Measurements from ENCODE around the gene PTCRA.
"Not testable (repeated sequence)": the region's sequence is repeated elsewhere in the genome, so short reads cannot be mapped to it uniquely, and the experiment has no call there.

The PTCRA gene

DNA sequence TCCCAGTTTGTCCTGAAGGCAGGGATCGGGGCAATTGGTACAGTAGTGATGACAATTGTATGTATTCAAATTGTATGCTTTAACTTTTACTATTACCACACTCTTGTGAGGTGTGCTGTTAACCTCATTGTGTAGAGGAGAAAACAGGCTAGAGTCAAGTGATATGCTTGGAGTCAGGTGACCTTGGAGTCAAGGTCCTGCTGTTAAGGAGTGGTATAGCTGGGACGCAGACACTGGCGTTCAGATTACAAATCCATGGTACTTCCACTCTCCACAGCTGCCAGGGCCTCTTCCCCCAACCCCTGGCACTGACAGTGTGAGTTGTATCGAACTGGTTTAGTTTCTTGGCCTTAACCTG is 23.9 kb downstream of the PTCRA start:
- TF ChIP-seq Cebpa-rat (IDR thresholded peaks at IDR 0.05) = no peak
- Histone ChIP-seq H3K4me1 (peaks cover 52% of the 10 kb centered on the region), H3K4me2 (no peak overlapping the region), H3K4me3 (no peak overlapping the region), H3K36me3 (peaks cover 100% of the 10 kb centered on the region), H3K27ac (0 out of 2 replicates have a peak overlapping the region, but pooled peaks have one; percentile 65), H3K9me3 (no peaks in the 10 kb centered on the region), H3K27me3 (no peaks in the 10 kb centered on the region), H3K9ac (no peak overlapping the region), H4K20me1 (peaks cover 66% of the 10 kb centered on the region)

GRCh38 chr6:42940493-42941045 is 24.7 kb downstream of the PTCRA start:
- peaks cover 45% of the 10 kb centered on the region for H3K4me1 ChIP-seq
- H3K9ac ChIP-seq = no peak overlapping the region
- no peaks in the 10 kb centered on the region for H3K9me3 ChIP-seq

GRCh38 chr6:42941356-42941755 is 25.5 kb downstream of the PTCRA start:
- Histone ChIP-seq H3K36me3 (peaks cover 98% of the 10 kb centered on the region), H4K20me1 (peaks cover 50% of the 10 kb centered on the region), H3K4me1 (peaks cover 37% of the 10 kb centered on the region)
- not testable (repeated sequence) for H3K9me3 ChIP-seq, H3K4me2 ChIP-seq, H3K27ac ChIP-seq, H3K9ac ChIP-seq, H3K4me3 ChIP-seq, H3K27me3 ChIP-seq

More at GRCh38 chr6:42940493-42941045, 24.7 kb downstream of the PTCRA start:
- Histone ChIP-seq H3K4me2 (no peak overlapping the region), H3K4me3 (no peak overlapping the region), H4K20me1 (peaks cover 58% of the 10 kb centered on the region), H3K36me3 (peaks cover 99% of the 10 kb centered on the region), H3K27me3 (no peaks in the 10 kb centered on the region), H3K27ac (no peak overlapping the region)
- no peak for TF ChIP-seq Cebpa-rat (IDR thresholded peaks at IDR 0.05)

GRCh38 chr6:42942444-42942843 is 26.6 kb downstream of the PTCRA start:
- H3K36me3 ChIP-seq = peaks cover 93% of the 10 kb centered on the region
- H4K20me1 ChIP-seq = peaks cover 40% of the 10 kb centered on the region
- H3K27ac ChIP-seq = no peak overlapping the region
- H3K4me2 ChIP-seq = no peak overlapping the region
- H3K4me3 ChIP-seq = no peak overlapping the region
- no peak overlapping the region for H3K9ac ChIP-seq
- H3K27me3 ChIP-seq = no peaks in the 10 kb centered on the region
- peaks cover 34% of the 10 kb centered on the region for H3K4me1 ChIP-seq
- no peak for TF ChIP-seq Cebpa-rat (IDR thresholded peaks at IDR 0.05)
- H3K9me3 ChIP-seq = no peaks in the 10 kb centered on the region

- no peak overlapping the region for H3K27ac ChIP-seq
These were observed 32.1 kb downstream of the PTCRA start for GRCh38 chr6:42947950-42948349.

GRCh38 chr6:42952389-42952788 is 36.5 kb downstream of the PTCRA start:
- Histone ChIP-seq H3K4me2 (no peak overlapping the region), H3K27ac (no peak overlapping the region), H3K36me3 (peaks cover 17% of the 10 kb centered on the region; the same call in 1 of the 2 replicates), H3K4me1 (peaks cover 1% of the 10 kb centered on the region; the same call in 1 of the 2 replicates), H3K4me3 (no peak overlapping the region), H3K9me3 (no peaks in the 10 kb centered on the region), H4K20me1 (no peaks in the 10 kb centered on the region), H3K27me3 (no peaks in the 10 kb centered on the region), H3K9ac (no peak overlapping the region)
- TF ChIP-seq Cebpa-rat (IDR thresholded peaks at IDR 0.05) = no peak

More at GRCh38 chr6:42947950-42948349, 32.1 kb downstream of the PTCRA start:
- Histone ChIP-seq H3K4me2 (no peak overlapping the region), H3K27me3 (no peaks in the 10 kb centered on the region), H3K4me1 (peaks cover 10% of the 10 kb centered on the region; the same call in 1 of the 2 replicates), H4K20me1 (0 out of 2 replicates have a peak, but pooled peaks cover 2% of the 10 kb centered on the region), H3K9me3 (no peaks in the 10 kb centered on the region), H3K9ac (no peak overlapping the region), H3K36me3 (peaks cover 55% of the 10 kb centered on the region), H3K4me3 (no peak overlapping the region)
- no peak for TF ChIP-seq Cebpa-rat (IDR thresholded peaks at IDR 0.05)

DNA sequence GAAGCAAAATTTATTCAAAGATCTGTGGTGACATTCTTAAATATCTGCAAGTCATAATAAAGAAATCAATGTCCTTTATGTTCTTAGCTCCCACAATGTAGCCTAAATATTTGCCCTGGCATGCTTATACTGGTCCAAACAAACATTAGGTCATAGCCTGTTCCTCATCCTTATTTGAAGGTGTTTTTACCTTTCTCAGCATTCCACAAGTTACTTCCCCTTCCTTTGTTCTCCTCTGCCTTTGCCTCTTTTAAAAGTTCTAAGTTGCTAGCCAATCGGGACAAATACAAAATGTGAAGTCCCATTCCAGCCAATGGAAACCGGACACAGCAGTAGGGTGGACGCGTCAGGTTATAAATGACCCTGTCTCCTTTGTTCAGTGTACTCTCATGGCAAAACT is 38.6 kb downstream of the PTCRA start:
- not testable (repeated sequence) for H3K9me3 ChIP-seq, H3K9ac ChIP-seq, H3K36me3 ChIP-seq, H3K4me1 ChIP-seq, H3K4me3 ChIP-seq, H3K4me2 ChIP-seq, H3K27ac ChIP-seq, H4K20me1 ChIP-seq, H3K27me3 ChIP-seq

DNA sequence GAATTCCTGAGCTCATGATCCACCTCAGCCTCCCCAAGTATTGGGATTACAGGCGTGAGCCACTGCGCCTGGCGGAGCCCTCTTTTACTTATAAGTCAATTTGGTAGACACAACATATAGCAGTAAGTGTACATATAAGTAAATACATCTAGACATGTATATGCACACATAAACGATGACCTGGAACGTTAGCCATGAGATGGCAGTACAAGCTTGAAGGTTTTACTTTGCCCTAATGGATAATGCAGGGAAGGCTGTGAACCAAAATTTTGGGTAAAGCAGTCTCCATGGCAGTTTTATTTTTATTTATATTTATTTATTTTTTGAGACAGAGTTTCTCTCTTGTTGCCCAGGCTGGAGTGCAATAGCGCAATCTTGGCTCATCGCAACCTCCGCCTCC is 42.3 kb downstream of the PTCRA start:
- Histone ChIP-seq H3K9me3 (no peaks in the 10 kb centered on the region), H3K9ac (no peak overlapping the region), H3K27ac (no peak overlapping the region), H3K36me3 (peaks cover 26% of the 10 kb centered on the region), H3K4me2 (no peak overlapping the region), H4K20me1 (peaks cover 25% of the 10 kb centered on the region), H3K27me3 (peaks cover 38% of the 10 kb centered on the region), H3K4me3 (no peak overlapping the region), H3K4me1 (0 out of 2 replicates have a peak, but pooled peaks cover 9% of the 10 kb centered on the region)
- no peak for TF ChIP-seq Cebpa-rat (IDR thresholded peaks at IDR 0.05)

GRCh38 chr6:42959917-42960242 is 44.0 kb downstream of the PTCRA start:
- no peak for TF ChIP-seq Cebpa-rat (IDR thresholded peaks at IDR 0.05)
- Histone ChIP-seq H3K9me3 (no peaks in the 10 kb centered on the region), H3K4me1 (0 out of 2 replicates have a peak, but pooled peaks cover 9% of the 10 kb centered on the region), H3K36me3 (peaks cover 42% of the 10 kb centered on the region), H3K4me3 (no peak overlapping the region), H4K20me1 (peaks cover 25% of the 10 kb centered on the region), H3K27ac (no peak overlapping the region), H3K27me3 (peaks cover 38% of the 10 kb centered on the region), H3K9ac (no peak overlapping the region), H3K4me2 (no peak overlapping the region)

DNA sequence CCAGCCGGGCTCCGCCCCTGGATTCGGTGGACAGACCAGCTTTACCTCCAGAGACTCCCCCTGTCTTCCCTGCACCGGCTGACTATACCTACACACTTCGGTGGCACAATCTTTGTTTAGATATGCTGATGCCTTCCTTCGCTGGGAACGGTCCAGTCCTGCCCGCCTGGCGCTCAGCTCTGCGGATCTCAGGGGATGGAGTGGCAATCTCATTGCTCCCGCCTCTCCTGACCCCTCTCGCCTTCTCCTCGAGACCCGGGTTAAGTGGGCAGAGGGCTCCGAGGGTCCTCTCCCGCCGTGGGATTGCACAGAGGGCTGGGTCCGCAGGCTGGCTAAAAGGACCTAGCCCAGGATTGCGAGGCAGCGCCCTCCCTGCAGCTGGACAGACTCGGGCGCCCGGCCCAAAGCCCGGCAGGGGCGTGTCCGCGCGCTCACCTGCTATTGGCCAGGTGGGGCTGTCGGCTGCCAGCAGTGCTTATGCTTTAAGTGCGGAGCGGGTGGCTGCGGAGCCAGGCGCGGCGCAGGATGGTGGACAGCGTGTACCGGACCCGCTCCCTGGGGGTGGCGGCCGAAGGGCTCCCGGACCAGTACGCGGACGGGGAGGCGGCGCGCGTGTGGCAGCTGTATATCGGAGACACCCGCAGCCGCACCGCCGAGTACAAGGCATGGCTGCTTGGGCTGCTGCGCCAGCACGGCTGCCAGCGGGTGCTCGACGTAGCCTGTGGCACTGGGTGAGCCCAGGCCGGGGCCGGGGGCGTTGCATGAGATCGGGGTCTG is 44.6 kb downstream of the PTCRA start, which contains the start of gene GNMT:
TSS of gene GNMT (plus strand) at position 512 of the 777 bp plus-strand sequence. CDS start at position 526, 14 bp downstream.
- Histone ChIP-seq H3K4me2 (no peak within 1 kb of the TSS), H3K27ac (no peak within 1 kb of the TSS), H3K4me1 (0 out of 2 replicates have a peak, but pooled peaks cover 9% of the 10 kb centered on the region), H3K27me3 (peaks cover 38% of the 10 kb centered on the region), H4K20me1 (peaks cover 25% of the 10 kb centered on the region), H3K4me3 (no peak within 1 kb of the TSS), H3K9me3 (no peaks in the 10 kb centered on the region), H3K9ac (0 out of 2 replicates have a peak within 1 kb of the TSS, but pooled peaks have one; percentile 31), H3K36me3 (peaks cover 47% of the 10 kb centered on the region)
- no peak for TF ChIP-seq Cebpa-rat (IDR thresholded peaks at IDR 0.05)
